ENCODE results near the gene AQP3.

Gene AQP3

GRCh38 chr9:33437898-33438297 lies 9.5 kb downstream of the AQP3 start:
- Histone ChIP-seq H2AFZ (ENCODE audit: low read depth, low read length, severe bottlenecking) (no peak overlapping the region), H4K20me1 (ENCODE audit: low read depth, low read length) (no peaks in the 10 kb centered on the region), H3K27ac (ENCODE audit: low read depth, low read length) (no peak overlapping the region), H3K4me2 (ENCODE audit: low read depth, low read length, poor library complexity, severe bottlenecking) (no peak overlapping the region), H3K79me2 (ENCODE audit: insufficient read depth, low read length) (no peaks in the 10 kb centered on the region), H3K9ac (ENCODE audit: low read length) (no peak overlapping the region), H3K4me3 (ENCODE audit: insufficient read depth, low read length, poor library complexity, severe bottlenecking) (no peak overlapping the region), H3K36me3 (ENCODE audit: low read length) (no peaks in the 10 kb centered on the region), H3F3A (ENCODE audit: insufficient read depth) (no peaks in the 10 kb centered on the region), H3K27me3 (ENCODE audit: low read length) (no peaks in the 10 kb centered on the region), H3K9me2 (replicated peaks; ENCODE audit: insufficient read depth, low read length) (no peaks in the 10 kb centered on the region), H3K9me3 (ENCODE audit: insufficient read depth, low read length) (no peaks in the 10 kb centered on the region)
- TF ChIP-seq EZH2phosphoT487 (conservative IDR thresholded peaks at IDR 0.05; ENCODE audit: low read length): no peak
- TF ChIP-seq, protein P1, sequence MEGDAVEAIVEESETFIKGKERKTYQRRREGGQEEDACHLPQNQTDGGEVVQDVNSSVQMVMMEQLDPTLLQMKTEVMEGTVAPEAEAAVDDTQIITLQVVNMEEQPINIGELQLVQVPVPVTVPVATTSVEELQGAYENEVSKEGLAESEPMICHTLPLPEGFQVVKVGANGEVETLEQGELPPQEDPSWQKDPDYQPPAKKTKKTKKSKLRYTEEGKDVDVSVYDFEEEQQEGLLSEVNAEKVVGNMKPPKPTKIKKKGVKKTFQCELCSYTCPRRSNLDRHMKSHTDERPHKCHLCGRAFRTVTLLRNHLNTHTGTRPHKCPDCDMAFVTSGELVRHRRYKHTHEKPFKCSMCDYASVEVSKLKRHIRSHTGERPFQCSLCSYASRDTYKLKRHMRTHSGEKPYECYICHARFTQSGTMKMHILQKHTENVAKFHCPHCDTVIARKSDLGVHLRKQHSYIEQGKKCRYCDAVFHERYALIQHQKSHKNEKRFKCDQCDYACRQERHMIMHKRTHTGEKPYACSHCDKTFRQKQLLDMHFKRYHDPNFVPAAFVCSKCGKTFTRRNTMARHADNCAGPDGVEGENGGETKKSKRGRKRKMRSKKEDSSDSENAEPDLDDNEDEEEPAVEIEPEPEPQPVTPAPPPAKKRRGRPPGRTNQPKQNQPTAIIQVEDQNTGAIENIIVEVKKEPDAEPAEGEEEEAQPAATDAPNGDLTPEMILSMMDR (IDR thresholded peaks at IDR 0.05; ENCODE audit: insufficient read depth, low read length, poor library complexity, severe bottlenecking): no peak

- Histone ChIP-seq H3K27me3 (ENCODE audit: low read length) (no peaks in the 10 kb centered on the region), H3K4me2 (ENCODE audit: low read depth, low read length, poor library complexity, severe bottlenecking) (no peak overlapping the region), H3K4me3 (ENCODE audit: insufficient read depth, low read length, poor library complexity, severe bottlenecking) (no peak overlapping the region), H3K9ac (ENCODE audit: low read length) (no peak overlapping the region), H3F3A (ENCODE audit: insufficient read depth) (no peaks in the 10 kb centered on the region), H2AFZ (ENCODE audit: low read depth, low read length, severe bottlenecking) (no peak overlapping the region), H3K9me2 (replicated peaks; ENCODE audit: insufficient read depth, low read length) (no peaks in the 10 kb centered on the region), H3K27ac (ENCODE audit: low read depth, low read length) (no peak overlapping the region), H4K20me1 (ENCODE audit: low read depth, low read length) (no peaks in the 10 kb centered on the region), H3K36me3 (ENCODE audit: low read length) (no peaks in the 10 kb centered on the region), H3K79me2 (ENCODE audit: insufficient read depth, low read length) (no peaks in the 10 kb centered on the region), H3K9me3 (ENCODE audit: insufficient read depth, low read length) (no peaks in the 10 kb centered on the region)
- no peak for TF ChIP-seq EZH2phosphoT487 (conservative IDR thresholded peaks at IDR 0.05; ENCODE audit: low read length)
- TF ChIP-seq, protein P1 (IDR thresholded peaks at IDR 0.05; ENCODE audit: insufficient read depth, low read length, poor library complexity, severe bottlenecking): no peak
Observed at GRCh38 chr9:33437205-33437604, 10.2 kb downstream of the AQP3 start.

DNA sequence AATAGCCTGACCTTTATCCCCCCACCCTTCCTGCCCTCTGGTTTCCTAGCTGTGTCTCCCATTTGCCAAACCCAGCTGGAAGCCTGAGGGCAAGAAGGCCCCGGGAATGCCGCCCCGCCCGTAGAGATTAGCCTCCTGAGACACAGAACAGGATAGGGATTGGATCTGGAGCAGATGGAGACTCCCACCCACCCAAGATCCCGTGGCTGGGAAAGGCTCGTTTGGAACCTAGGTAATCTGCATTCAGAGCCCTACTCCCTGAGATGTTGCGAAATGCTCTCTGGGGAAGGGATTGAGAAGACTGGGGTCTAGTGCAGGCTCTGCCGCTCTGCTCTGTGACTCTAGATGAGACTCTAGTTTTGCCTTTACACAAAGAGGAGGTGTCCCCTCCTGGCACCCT lies 10.9 kb downstream of the AQP3 start:
- Histone ChIP-seq H3K36me3 (ENCODE audit: low read length) (no peaks in the 10 kb centered on the region), H3K9ac (ENCODE audit: low read length) (no peak overlapping the region), H4K20me1 (ENCODE audit: low read depth, low read length) (no peaks in the 10 kb centered on the region), H3K4me3 (ENCODE audit: insufficient read depth, low read length, poor library complexity, severe bottlenecking) (no peak overlapping the region), H3K9me3 (ENCODE audit: insufficient read depth, low read length) (no peaks in the 10 kb centered on the region), H3K27me3 (ENCODE audit: low read length) (no peaks in the 10 kb centered on the region), H3K79me2 (ENCODE audit: insufficient read depth, low read length) (no peaks in the 10 kb centered on the region), H2AFZ (ENCODE audit: low read depth, low read length, severe bottlenecking) (no peak overlapping the region), H3F3A (ENCODE audit: insufficient read depth) (no peaks in the 10 kb centered on the region), H3K9me2 (replicated peaks; ENCODE audit: insufficient read depth, low read length) (no peaks in the 10 kb centered on the region), H3K27ac (ENCODE audit: low read depth, low read length) (no peak overlapping the region), H3K4me2 (ENCODE audit: low read depth, low read length, poor library complexity, severe bottlenecking) (no peak overlapping the region)
- TF ChIP-seq, protein P1 (IDR thresholded peaks at IDR 0.05; ENCODE audit: insufficient read depth, low read length, poor library complexity, severe bottlenecking): no peak
- TF ChIP-seq EZH2phosphoT487 (conservative IDR thresholded peaks at IDR 0.05; ENCODE audit: low read length): no peak
